Measurements from ENCODE around the gene GPR3. TPM values are rescaled to one million over a fixed set of nuclear protein-coding genes. Genes with fewer than 3 reads are reported as not detected.

Gene GPR3
- total RNA-seq, 4 donors from 2014 or later = 0.13 to 4.5 TPM; not detected in 2

- Histone ChIP-seq H3K9me3 (no peaks in the 10 kb centered on the region), H3K27ac (replicated peaks in 1 of 4) (no peak overlapping the region), H3K4me1 (peaks cover 16 to 27% (median 22%) of the 10 kb centered on the region in 4 donors), H3K36me3 (no peaks in the 10 kb centered on the region), H3K4me3 (no peak overlapping the region), H3K27me3 (no peaks in the 10 kb centered on the region)
- intact Hi-C loops (cut with DNase I) = no loop called here
- 87% methylated on average over 19 of the region's 19 CpGs for WGBS
- DNase-seq (ENCODE audit: extremely low spot score) = no peak
- TF ChIP-seq POLR2AphosphoS5 (IDR thresholded peaks at IDR 0.05) = no peak
- TF ChIP-seq POLR2A (IDR thresholded peaks at IDR 0.05; ENCODE audit: low read depth) = no peak
- no peak for TF ChIP-seq EP300 (IDR thresholded peaks at IDR 0.05)
- TF ChIP-seq, protein P1, sequence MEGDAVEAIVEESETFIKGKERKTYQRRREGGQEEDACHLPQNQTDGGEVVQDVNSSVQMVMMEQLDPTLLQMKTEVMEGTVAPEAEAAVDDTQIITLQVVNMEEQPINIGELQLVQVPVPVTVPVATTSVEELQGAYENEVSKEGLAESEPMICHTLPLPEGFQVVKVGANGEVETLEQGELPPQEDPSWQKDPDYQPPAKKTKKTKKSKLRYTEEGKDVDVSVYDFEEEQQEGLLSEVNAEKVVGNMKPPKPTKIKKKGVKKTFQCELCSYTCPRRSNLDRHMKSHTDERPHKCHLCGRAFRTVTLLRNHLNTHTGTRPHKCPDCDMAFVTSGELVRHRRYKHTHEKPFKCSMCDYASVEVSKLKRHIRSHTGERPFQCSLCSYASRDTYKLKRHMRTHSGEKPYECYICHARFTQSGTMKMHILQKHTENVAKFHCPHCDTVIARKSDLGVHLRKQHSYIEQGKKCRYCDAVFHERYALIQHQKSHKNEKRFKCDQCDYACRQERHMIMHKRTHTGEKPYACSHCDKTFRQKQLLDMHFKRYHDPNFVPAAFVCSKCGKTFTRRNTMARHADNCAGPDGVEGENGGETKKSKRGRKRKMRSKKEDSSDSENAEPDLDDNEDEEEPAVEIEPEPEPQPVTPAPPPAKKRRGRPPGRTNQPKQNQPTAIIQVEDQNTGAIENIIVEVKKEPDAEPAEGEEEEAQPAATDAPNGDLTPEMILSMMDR (IDR thresholded peaks at IDR 0.05) = no peak
These were observed 20.2 kb upstream of the GPR3 start for GRCh38 chr1:27372022-27372807.

GRCh38 chr1:27372808-27373690 lies 19.4 kb upstream of the GPR3 start:
- intact Hi-C loops (cut with DNase I) = no loop called here
- TF ChIP-seq, protein P1 (IDR thresholded peaks at IDR 0.05) = peak in 1 of 3 experiments; percentile 6
- TF ChIP-seq POLR2A (IDR thresholded peaks at IDR 0.05; ENCODE audit: low read depth) = no peak
- Histone ChIP-seq H3K36me3 (no peaks in the 10 kb centered on the region), H3K27ac (replicated peaks in 1 of 4) (no peak overlapping the region), H3K9me3 (no peaks in the 10 kb centered on the region), H3K4me3 (no peak overlapping the region), H3K27me3 (no peaks in the 10 kb centered on the region), H3K4me1 (peaks cover 8 to 23% (median 13%) of the 10 kb centered on the region in 4 donors)
- WGBS = 88% methylated on average over 8 of the region's 11 CpGs
- DNase-seq (ENCODE audit: extremely low spot score) = no peak

DNA sequence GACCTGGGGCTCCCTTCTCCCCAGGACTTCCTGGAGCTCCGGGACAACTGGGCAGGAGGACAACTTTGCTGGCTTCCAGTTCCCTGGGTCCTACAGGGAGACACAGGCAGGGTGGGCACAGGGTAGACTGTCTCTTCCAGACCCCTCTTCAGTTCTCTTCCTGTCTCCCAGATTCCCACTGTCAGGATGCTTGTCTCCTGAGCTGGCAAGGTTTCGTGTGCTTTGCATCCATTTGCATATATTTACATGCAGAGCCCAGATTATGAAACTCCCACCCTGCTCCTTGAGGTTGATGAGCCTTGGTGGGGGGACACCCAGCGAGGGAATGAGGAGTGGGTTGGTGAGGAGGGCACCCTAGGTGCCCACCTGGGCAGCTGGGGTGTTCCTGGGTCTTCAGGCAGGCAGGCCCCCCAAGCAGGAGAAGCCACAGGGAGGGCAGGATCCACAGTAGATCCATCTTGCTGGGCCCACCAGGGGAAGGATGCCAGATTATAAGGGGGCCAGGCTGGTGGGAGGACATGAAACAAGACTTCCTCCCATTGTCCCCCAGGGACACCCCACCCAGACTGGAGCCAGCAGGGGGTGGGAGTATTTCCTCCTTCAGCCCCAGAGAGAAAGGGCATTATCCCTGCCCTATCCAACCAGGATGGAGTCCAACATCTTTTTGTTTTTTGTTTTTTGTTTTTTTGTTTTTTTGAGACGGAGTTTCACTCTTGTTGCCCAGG lies 17.9 kb upstream of the GPR3 start, which contains the start of gene FCN3:
Gene FCN3 (minus strand): TSS at position 463 of the 725 bp plus-strand sequence. CDS start 6 bp downstream, at position 457.
- no peaks in the 10 kb centered on the region for H3K36me3 ChIP-seq
- TF ChIP-seq, protein P1 (IDR thresholded peaks at IDR 0.05) = no peak
- 88% methylated on average over 4 of the region's 4 CpGs for WGBS
- no peaks in the 10 kb centered on the region for H3K9me3 ChIP-seq
- no peak within 1 kb of the TSS for H3K27ac ChIP-seq (replicated peaks in 1 of 4)
- intact Hi-C loops (cut with DNase I) = no loop called here
- peaks cover 0 to 8% (median under 1%) of the 10 kb centered on the region in 4 donors for H3K4me1 ChIP-seq
- no peak within 1 kb of the TSS for H3K4me3 ChIP-seq
- H3K27me3 ChIP-seq = no peaks in the 10 kb centered on the region
- DNase-seq (ENCODE audit: extremely low spot score) = no peak

GRCh38 chr1:27377760-27378495 lies 14.5 kb upstream of the GPR3 start:
- H3K4me1 ChIP-seq = peaks cover under 1 to 8% (median 2%) of the 10 kb centered on the region in 4 donors
- DNase-seq (ENCODE audit: extremely low spot score) = no peak
- intact Hi-C loops (cut with DNase I) = no loop called here
- no peak overlapping the region for H3K4me3 ChIP-seq
- no peaks in the 10 kb centered on the region for H3K9me3 ChIP-seq
- no peaks in the 10 kb centered on the region for H3K36me3 ChIP-seq
- 79% methylated on average over 12 of the region's 12 CpGs for WGBS
- H3K27ac ChIP-seq (replicated peaks in 1 of 4) = no peak overlapping the region
- peaks cover 0 to 10% (median 1%) of the 10 kb centered on the region in 4 donors for H3K27me3 ChIP-seq
- TF ChIP-seq EP300 (IDR thresholded peaks at IDR 0.05) = no peak
- no peak for TF ChIP-seq POLR2A (IDR thresholded peaks at IDR 0.05; ENCODE audit: low read depth)
- TF ChIP-seq, protein P1 (IDR thresholded peaks at IDR 0.05) = no peak

All from esophagus muscularis mucosa (tissue), 4 donors.